ENCODE data around the gene HSD17B3.

The HSD17B3 gene

GRCh38 chr9:96232539-96233241 lies 69.3 kb downstream of the HSD17B3 start:
- peak; percentile 54 for DNase-seq

DNA sequence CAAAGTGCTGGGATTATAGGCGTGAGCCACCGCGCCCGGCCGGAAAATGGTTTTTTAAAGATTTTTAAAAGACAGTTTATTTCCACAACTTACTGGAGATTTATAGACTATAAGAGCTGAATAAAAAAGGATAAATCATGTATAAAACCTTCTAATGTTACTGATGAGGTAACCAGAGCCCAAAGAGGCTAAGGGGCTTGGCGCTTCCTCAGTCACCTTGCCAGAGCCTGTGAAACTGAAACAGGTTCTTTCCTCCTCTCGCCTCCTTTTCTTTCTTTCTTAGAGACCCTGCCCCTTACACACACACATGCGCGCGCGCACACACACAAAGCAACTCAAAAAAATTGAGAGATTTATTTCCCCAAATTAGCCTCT lies 69.8 kb downstream of the HSD17B3 start:
- no peak for DNase-seq

GRCh38 chr9:96230002-96230401 lies 72.0 kb downstream of the HSD17B3 start:
- DNase-seq = no peak

DNA sequence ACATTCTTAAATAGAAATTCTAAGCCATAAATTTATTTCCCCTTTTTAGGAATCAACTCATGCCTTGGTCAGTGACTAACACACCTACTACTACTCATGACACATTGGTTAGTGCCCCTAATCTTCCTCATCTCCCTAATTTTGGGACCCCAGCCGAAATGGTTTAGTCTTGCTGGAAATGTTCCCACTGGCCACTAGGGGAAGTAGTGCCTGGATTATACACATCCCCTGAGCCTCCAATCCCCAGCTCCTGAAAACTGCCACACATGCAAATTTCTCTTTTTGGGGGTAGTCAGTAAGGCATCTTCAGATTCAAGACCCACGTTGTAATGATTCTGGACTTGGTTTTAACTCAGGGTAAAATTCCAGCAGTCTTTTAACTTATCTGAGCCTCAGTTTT lies 79.8 kb downstream of the HSD17B3 start:
- peak; percentile 25 for DNase-seq

DNA sequence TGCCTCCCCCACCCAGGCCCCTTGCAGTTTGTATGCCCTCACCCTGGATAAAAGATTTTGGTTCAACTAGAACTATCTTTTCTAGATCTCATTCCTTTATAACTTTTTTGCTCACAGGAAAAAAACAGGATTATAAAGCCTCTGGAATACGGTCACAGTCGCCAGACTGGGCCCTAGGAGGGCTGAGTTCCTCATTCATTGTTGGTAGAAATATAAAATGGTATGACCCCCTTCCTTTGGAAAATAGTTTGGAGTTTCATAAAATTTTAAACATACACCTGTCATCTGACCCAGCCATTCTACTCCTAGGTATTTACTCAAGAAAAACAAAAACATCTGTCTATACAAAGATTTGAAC lies 82.1 kb downstream of the HSD17B3 start:
- no peak for DNase-seq

DNA sequence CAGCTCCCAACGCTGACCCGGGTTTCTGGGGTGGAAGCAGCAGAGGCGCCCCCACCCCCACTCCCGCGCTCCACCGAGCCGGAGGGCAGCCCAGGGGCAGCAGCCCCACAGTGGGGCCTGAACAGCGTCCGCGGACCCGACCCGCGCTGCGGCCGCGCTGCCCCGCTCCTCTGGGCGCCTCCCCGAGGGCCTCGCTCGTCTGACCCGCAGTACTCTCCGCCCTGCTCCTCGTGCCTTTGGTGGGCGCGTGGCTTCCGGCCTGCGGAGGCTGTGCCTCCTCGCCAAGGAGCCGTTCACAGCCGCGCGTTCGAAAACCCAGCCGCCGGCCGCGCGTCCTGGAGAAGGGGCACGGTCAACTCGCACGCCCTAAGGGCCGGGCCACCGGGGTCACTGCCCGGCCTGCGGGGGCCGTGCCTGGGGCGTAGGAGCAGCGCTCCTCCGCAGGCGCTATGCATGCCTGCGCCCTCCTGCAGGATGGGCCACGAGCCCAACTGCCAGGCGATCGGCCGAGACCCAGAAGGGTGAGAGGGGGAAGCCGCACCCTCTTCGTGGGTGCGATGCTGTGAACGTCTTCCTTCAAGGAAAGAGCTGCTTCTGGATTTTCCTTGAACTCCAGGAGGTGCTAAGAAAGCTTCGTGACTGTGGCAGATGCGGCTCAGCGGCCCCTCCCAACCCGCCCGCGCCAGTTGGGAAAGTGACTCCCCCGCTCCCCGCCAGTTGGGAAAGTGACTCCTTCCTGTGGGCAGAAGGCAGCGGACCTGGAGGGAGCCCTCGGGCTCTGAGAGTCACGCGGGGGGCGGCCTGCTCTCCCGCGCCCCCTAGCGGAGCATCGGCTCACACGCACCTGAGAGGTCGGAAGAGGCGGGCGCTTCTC lies 82.7 kb downstream of the HSD17B3 start:
- peak; percentile 20 for DNase-seq

- DNase-seq = peak; percentile 54
Observed at GRCh38 chr9:96217754-96218693, 84.0 kb downstream of the HSD17B3 start.

GRCh38 chr9:96217294-96217707 lies 84.7 kb downstream of the HSD17B3 start:
- DNase-seq = no peak

- DNase-seq = no peak
Observed at GRCh38 chr9:96216583-96216982, 85.4 kb downstream of the HSD17B3 start.

GRCh38 chr9:96215841-96216240 lies 86.1 kb downstream of the HSD17B3 start:
- DNase-seq = no peak

GRCh38 chr9:96214635-96215034 lies 87.3 kb downstream of the HSD17B3 start:
- no peak for DNase-seq

DNA sequence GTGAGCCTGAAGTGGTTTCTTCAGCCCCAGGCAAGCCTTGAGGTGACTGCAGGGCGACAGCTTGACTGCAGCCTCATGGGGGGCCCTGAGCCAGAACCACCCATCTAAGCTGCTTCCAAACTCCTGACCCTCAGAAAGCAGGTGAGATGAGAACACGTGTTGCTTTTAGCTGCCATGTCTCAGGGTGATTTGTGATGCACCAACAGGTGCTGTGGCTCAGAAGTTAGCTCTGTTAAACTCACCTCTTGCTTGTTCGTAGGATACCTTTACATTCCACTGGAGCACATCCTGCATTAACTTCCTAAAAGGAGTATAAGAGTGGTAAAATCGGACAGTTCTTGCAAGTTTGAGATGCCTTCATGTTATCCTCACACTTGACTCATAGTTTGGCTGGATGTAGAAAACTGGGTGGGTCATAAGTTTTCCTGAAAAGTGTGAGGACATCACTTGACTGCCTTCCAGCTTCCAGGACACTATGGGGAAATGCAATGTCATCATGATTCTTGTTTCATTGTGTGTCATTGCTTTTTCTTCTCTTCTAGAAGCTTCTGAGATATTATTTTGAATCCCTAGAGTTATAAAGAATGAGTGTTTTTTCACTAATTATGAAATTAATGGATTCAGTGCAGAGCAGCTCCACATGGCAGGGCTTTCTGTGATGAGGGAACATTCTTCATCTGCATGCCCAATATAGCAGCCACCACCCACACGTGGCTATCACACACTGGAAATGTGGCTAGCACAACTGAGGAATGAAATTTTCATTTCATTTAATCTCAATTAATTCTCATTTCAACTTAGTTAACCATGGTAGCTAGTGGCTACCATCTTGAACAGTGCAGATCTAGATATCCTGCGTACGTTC lies 92.3 kb downstream of the HSD17B3 start:
- no peak for DNase-seq

DNA sequence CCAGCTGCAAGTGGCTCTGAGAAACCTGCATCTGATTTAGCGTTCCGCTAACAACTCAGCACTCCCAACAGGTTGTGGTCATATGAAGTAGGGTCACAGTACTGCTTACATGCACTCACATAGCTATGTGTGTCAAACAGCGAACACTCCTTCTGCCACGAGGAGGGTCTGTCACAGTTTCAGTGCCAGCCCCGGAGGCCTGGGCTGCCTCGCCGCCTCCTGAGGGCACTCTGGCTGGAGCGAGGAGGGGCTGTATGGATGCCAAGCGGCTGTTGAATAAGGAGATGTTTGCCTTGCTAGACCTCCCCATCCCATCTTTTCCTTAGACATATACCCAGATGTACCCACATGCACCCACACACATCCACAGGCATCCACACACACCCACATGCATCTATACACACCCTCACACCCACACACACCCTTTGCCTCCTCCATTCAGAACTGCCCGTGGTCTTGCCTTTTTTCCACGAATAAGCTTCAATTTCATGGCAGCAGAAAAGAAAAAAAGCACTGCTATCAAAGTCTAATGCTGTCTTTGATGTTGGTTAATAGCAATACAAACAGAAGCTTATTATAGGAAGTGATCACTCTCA lies 95.7 kb downstream of the HSD17B3 start:
- DNase-seq = no peak

DNA sequence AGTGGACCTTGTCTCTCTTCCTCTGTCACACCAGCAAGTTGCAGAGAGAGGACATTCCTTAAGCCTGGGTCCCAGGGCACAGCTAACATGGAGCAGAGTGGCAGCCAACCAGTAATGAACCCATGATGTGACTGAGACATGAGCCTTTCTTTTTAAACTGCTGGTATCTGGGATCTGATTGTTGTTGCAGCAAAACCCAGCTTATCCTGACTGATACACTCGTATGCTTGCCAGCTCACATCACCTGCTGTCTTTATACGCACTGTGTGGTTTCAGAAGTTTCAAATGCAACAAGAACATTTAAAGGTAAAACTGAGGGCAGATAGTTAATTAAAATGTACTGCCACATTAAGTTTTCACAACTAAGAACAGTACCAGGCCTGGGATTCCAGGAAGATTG lies 97.1 kb downstream of the HSD17B3 start:
- no peak for DNase-seq

DNA sequence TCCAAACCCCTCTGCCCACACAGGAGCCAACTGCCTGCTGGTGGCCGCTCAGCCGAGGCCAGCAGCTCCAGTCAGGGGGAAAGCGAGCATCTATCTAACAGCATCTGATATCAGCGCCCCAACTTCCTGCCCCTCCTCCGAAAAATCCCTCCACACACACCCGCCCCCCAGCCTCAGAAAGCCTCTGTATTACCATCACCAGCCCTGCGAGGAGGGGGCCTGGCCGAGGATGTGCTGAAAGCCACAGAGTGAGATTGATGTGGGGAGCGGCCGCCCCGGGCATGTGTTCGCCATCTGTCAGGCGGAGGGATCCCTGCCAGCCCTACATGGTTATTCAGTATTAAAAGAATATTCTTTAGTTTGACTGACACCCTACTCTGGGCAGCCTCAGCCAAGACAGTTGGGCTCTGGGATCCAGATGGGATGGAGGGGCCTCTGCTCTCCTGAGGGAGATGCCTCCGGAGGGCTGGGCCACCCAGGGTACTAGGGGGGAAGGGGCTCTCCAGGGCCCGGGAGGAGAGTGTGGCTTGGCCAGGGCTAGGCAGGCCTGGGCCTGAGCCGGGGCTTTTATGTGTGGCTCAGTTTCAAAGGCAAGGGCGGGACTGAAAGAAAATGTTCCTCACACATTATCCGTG lies 98.0 kb downstream of the HSD17B3 start:
- DNase-seq = no peak

DNA sequence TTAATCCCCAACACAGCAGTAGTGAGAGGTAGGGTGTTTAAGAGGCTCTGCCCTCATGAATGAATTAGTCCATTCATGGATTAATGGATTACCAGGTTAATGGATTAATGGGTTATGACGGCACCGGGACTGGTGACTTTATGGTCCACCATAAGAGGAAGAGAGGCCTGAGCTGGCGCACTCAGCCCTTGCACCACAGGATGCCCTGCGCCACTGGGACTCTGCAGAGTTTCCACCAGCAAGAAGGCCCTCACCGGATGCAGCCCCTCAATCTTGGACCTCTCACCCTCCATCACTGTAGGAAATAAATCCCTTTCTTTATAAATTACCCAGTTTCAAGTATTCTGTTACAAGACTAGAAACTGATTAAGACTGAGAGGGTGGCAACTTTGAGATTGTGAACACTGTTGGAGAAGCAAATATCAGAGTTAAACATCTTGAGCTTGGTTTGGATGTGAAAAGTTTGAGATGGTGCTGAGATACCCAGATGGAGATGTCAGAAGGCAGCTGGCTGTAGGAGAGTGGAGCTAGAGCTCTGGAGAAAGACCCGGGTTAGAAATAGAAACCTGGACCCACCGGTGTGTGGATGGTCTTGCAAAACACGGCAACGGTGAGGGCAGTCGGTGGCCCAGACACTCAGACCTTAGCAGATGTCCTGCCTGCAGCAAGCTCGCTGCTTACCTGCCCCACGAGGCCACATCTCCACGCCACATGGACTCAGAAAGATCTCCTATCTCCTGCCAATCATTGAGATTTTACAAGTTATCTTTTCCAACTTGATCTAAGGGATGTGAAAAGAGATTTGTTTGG lies 98.8 kb downstream of the HSD17B3 start:
- DNase-seq = no peak

- DNase-seq = no peak
Observed at GRCh38 chr9:96201140-96201539, 100.8 kb downstream of the HSD17B3 start.

GRCh38 chr9:96199006-96199405 lies 103.0 kb downstream of the HSD17B3 start:
- DNase-seq = no peak

GRCh38 chr9:96195541-96195940 lies 106.4 kb downstream of the HSD17B3 start:
- no peak for DNase-seq

- DNase-seq = no peak
Observed at GRCh38 chr9:96193236-96193755, 108.7 kb downstream of the HSD17B3 start.

All from hematopoietic multipotent progenitor cell treated with erythropoietin and hydrocortisone succinate and interleukin-3 and kit ligand, for 8 days (in vitro differentiated cells).